HK-2 (cell line): Measurements from ENCODE around the gene MX2.

Source experiments
- DNase-seq: peaks from one replicate; pipeline ENCODE4 v3.0.0-alpha.2; 2018; ENCODE audit not compliant: unreplicated experiment

The MX2 gene

GRCh38 chr21:41364308-41364707, 2.5 kb downstream of the MX2 start:
- DNase-seq = no peak

DNA sequence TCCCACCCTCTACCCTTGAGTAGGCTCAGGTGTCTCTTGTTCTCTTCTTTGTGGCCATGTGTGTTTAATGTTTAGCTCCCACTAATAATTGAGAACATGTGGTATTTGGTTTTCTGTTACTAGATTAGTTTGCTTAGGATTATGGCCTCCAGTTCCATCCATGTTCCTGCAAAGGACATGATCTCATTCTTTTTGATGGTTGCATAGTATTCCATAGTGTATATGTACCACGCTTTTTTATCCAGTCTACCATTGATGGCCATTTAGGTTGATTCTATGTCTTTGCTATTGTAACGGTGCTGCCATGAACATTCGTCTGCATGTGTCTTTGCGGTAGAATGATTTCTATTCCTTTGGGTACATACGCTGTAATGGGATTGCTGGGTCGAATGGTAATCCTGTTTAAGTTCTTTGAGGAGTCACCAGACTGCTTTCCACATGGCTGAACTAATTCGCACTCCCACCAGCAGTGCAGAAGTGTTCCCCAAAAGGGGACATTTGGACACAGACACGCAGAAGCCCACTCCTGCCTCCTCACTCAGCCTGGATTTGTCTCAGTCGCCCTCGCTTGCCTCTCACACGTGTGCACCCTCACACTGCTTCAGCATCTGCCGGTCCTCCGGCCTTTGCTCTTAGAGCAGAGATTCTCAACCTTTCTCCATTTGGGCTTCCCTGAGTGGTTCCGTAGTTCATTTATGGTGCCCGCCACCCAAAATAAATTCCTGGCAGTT, 3.7 kb downstream of the MX2 start:
- DNase-seq = no peak

- DNase-seq = peak; percentile 71
Observed at GRCh38 chr21:41366522-41367151, 4.8 kb downstream of the MX2 start.

DNA sequence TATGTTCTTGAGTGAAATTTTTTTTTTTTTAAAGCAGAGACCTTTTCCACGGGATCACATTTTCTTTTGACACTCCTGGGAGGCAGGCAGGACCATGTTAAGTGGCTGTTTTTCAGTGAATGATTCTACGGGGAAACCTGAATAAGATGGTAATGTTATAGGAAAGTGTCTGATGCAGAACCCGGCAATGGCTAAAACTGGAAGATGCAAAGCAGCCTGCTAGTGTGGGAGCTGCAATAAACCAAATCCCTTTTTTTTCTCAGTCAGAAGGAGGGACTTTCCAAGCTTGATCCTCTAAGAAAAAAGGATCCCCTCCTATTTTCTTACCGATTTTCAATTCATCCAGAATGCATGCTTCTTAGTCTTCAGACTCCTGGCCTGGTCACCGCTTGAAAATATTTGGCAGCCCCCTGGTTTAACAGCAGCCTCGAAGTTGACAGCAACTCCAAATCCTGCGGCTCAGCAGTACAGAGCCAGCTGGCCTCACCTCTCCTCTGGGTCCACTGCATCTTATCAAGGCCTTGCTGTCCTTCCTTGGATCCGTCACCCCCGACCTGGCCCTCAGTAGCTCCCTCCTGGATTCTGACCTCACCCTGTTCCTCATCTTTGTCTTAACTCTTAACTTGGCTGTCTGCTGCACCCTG, 5.6 kb downstream of the MX2 start:
- DNase-seq = no peak

DNA sequence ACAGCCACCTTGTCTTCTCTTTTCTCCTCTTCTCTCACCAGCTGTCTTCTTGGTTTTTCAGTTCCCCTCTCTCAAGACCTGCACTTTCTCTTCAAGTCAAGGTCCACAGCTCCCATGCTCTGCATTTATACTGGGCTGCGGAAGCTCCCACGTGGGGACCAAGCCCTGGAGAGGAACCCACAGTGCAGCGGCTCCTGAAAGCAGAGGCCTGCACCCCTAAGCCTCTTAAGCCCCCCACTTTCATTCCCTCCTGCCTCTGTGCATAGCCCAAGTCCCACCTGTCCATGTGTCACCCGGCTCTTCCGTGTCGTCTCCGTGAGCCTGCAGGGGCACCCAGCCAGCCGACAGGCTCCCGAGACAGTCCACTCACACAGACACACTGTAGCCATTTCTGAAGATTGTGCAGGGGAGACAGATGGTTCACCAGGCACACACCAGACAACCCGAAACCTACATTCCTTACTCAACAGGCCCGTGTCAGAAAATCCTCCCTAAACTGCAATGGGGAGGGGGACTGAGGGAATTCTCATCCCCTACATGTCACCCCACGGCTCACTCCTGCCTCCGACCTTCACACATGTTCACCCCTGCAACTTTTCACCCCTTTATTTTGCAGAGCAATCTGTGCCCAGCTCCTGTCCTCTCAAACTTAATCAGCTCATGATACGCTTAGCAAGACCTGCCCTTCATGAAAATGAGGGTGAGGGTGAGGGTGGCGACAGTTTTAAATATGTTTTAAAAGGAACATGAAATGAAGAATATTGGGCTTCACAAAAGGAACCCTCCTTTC, 6.3 kb downstream of the MX2 start:
- DNase-seq = no peak

GRCh38 chr21:41368735-41369104, 6.9 kb downstream of the MX2 start:
- DNase-seq = no peak

- no peak for DNase-seq
Observed at GRCh38 chr21:41369105-41369919, 7.5 kb downstream of the MX2 start.

DNA sequence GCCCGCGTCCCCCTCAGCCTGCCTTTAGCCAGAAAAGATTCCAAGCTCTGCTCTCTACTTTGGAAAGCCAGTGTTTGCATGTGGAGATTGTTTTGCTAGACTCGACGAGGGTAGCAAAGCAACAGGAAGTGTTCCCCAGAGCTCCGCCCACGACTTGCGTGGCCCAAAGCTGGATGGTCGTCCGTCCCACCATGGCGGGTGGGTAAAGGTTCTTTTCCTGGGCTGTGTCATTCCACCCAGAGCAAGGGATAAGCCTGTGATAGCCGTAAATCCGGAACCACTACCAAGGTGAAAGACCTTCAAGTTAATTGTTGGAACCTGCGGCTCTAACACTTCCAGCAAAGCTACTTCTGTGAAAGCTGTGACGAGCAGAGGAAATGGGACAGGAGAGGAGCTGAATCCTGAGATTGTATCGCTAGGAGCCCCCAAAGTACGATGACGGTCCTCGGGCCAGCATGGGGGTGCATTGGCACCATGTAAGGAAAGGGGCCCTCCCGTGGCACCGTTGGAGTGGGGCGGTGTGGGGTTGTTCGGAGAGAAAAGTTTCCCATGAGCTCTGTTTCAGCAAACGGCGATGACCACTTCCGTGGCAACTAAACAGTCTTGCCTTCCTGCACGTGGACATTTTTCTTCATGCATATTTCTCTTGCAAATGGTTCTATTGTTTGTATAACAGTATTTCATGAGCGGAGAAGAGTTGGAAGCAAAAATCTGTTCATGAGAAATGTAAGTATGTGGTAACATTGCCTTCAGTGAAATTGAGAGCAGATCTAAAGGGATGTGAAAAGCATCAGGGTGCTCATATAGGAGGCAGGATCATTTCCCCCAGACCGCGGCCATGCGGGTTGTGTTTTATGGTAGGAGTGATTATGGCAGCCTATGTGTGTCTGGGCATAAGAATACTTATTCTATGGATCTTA, 8.4 kb downstream of the MX2 start:
- DNase-seq = no peak

DNA sequence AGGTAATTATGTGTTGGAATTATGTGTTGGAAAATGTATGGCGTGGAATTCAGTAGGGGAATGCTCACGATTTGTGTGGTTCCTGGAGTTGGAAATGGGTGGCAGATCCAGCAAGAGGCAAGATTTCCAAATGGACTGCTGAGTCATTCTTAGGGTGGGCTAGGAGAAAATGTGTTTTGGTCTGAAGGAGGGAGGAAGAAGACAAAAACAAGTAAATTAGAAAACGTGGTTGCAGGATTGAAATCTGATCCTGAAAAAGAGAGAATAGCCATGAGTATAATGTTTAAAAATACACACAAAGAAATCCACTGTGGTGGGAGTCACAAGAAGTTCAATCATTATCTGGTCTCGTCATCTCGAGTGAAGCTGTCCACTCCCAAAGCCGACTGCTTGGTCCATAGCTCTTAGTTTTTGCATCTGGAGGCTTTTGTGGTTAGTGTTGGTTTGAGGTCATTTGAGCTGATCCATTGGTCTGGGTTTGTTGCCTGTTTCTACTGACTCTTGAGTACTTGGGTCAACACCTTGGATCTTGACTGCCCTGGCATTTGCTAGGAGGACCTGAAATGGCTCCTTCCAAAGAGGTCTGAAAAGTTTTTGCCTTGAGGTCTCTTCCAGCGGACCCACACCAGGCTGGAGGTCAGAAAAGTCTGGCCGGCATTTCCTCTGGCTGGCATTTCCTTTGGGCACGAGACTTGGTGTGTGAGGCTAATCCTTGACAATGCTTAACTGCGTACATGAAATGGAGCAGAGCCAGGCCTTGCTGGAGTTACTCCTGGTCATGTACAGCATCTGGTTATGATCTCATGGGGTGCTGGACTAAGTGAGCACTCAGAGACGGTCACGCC, 9.2 kb downstream of the MX2 start:
- no peak for DNase-seq

- DNase-seq = no peak
Observed at GRCh38 chr21:41371685-41372030, 9.8 kb downstream of the MX2 start.

DNA sequence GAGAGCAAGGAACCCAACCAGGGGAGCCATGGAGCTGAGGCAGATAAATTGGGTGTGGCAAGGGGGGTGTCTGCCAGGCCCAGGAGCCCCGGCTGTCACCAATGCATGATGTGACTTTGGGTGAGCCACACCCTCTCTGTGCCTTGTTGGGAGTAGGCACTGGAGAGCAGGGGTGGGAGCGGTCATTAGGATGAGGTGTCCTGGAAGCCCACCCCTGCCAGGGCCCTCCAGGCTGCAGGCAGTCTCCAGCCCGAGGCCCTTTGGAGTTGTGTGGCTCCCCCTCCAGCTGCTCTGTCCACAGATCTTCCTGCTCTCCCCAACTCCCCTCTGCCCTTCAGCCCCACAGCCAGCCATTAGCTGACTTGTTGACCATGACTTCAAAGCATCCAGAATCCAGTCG, 11.4 kb downstream of the MX2 start:
- DNase-seq = no peak

DNA sequence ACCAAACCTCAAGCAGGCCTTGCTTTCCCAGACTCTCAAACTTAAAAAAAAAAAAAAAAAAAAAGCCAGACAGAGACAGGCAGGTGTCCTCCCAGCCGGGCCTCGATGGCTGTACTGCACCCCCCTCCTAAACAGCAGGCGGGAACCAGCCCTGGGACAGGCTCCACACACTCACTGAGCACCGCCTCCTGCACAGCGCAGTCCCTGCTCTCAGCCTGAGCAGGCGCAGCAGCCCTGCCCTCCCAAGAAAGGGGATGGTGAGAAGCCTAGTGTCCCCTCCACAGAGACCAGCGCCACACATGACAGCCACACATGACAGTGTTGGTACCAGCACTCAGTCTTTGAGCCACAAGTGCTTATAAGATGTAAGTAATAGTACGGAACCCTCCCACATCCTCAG, 11.9 kb downstream of the MX2 start:
- no peak for DNase-seq

GRCh38 chr21:41374177-41374712, 12.4 kb downstream of the MX2 start:
- no peak for DNase-seq

DNA sequence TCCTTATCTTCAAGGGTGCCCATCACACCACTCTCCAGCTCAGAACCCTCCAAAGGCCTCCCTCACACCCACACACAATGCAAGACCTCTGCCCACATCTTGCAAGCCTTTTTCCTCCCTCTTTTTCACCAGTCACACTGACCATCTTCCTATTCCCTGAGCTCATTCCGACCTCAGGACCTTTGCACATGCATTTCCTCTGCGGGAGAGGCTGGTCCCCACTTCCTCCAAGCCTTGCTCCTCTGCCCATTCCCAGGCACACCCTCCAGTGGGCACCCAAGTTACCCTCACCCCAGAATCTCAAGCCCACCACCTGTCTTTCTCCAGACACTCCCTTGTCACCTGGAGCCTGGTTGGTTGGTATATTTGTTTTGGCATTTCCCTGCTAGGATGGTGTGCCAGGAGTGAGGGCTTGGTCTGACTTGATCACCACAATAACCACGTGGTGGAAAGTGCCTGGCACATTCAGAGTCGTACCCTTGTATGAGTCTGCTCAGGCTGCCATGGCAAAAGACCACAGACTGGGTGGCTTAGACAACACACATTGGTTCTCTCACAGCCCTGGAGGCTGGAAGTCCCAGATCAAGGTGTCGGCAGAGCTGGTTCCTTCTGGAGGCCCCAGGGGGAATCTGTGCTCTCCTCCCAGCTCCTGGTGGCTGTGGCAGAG, 13.2 kb downstream of the MX2 start:
- no peak for DNase-seq

DNA sequence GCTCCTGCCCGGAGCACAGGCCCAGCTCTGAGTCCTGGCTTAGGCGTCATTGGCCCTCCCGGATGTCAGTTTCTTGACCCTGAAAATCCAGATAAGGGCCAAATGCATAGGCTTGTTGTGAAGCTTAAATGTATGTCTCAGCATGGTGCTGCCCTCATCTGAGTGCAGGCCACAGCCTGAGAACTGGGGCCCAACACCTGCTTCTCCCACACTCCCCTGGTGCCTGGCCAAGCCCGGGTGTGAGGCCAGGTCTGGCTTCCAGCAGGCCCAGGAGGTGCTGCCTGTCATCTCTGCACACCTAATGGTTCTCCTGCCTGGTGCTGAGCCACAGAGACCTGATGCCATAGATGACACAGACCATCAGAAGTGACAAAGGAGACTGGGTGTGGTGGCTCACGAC, 14.0 kb downstream of the MX2 start:
- no peak for DNase-seq

DNA sequence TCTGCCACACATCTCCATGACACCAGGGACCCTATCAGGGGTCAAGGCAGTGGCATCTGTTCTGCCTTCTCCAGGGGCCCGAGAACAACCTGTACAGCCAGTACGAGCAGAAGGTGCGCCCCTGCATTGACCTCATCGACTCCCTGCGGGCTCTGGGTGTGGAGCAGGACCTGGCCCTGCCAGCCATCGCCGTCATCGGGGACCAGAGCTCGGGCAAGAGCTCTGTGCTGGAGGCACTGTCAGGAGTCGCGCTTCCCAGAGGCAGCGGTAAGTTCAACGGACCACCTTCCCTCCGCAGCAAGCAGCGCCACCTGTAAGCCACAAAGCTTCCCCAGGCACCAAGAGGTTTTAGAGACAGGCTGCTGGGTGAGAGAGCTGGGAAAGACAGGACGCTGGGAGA, 15.9 kb downstream of the MX2 start:
- DNase-seq = no peak

DNA sequence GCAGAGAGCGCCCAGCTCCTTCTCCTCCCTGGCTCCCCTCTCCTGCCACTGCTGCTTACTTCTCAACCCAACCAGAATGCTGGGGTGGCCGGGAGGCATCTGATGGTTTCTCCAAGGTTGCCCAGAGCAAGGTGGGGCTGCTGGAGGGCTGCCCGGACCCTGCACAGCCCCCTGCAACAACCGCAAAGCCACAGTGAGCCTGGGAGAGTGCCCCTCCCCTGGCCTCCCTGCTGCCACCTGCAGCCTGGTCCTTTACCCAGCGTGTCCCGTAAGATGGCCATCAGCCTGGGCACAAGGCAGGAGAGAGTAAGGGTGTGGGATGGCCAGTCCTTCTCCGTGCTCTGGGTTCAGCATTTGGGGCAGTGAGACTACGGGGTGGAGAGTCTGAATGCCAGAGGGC, 17.0 kb downstream of the MX2 start:
- DNase-seq = no peak

DNA sequence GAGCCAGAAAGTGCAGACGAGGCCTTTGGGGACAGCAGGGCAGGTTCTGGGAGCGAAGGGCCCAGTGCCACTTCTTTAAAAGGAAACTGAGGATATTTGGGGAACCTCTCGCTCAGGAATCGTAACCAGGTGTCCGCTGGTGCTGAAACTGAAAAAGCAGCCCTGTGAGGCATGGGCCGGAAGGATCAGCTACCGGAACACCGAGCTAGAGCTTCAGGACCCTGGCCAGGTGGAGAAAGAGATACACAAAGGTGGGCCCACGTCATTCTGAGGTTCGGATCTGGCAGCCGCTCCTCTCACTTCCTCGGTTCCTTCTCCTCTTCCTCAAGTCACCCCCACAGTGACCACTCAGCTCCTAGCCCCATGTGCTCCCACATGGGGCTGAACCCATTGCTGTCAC, 18.1 kb downstream of the MX2 start:
- no peak for DNase-seq

GRCh38 chr21:41381731-41382130, 19.9 kb downstream of the MX2 start:
- no peak for DNase-seq
